AG04450 (cell line): ENCODE data around the gene DERA. TPM values are rescaled to one million over a fixed set of nuclear protein-coding genes. Genes with fewer than 3 reads are reported as not detected.

Experiments used
- CTCF ChIA-PET: fragments of 300-600, 350-600 bp; formaldehyde crosslinking; extraction: SDS; loops from one replicate; lab custom pipeline; 2022; ENCODE audit warnings: antibody characterized with exemption, inconsistent platforms; lab: Charles Lee
- POLR2A ChIA-PET: fragments of 350-600 bp; formaldehyde crosslinking; extraction: SDS; loops from one replicate; lab custom pipeline; 2021; ENCODE audit warnings: antibody characterized with exemption, inconsistent platforms; lab: Yijun Ruan, JAX
- DNase-seq: peaks from one replicate; pipeline ENCODE4 v3.0.0-alpha.2; 2011; ENCODE audit warnings: low read depth, low spot score
- H3K27ac ChIP-seq: one replicate; pipeline ENCODE4 v1.5.1; 2012; ENCODE audit warnings: low read depth, low read length, control low read depth
- H3K27me3 ChIP-seq: one replicate; pipeline ENCODE4 v1.6.0; 2012; ENCODE audit warnings: low read length; ENCODE audit not compliant: control insufficient read depth, insufficient read depth
- H3K4me3 ChIP-seq: 2 replicates; pipeline ENCODE4 v1.5.1; 2011; ENCODE audit warnings: mild to moderate bottlenecking, low read depth, low read length, control low read depth
- H3K9me3 ChIP-seq: 2 replicates; pipeline ENCODE4 v1.5.1; 2012; ENCODE audit warnings: low read length; ENCODE audit not compliant: control insufficient read depth, insufficient read depth
- polyA plus RNA-seq: library from polyadenylated mRNA; depleted of rRNA; stranded (reverse); fragments of >200 nt; gene quantifications from 2 replicates; pipeline ENCODE4 v1.2.3, GENCODE V29; 2011
- TF ChIP-seq, protein P1 (sequence below): IDR thresholded peaks from 2 replicates; pipeline ENCODE4 v1.5.1; 2011; ENCODE audit warnings: low read depth, low read length, control low read depth, inconsistent platforms

The DERA gene
- polyA plus RNA-seq, 1 experiment, result 44.3 TPM

DNA sequence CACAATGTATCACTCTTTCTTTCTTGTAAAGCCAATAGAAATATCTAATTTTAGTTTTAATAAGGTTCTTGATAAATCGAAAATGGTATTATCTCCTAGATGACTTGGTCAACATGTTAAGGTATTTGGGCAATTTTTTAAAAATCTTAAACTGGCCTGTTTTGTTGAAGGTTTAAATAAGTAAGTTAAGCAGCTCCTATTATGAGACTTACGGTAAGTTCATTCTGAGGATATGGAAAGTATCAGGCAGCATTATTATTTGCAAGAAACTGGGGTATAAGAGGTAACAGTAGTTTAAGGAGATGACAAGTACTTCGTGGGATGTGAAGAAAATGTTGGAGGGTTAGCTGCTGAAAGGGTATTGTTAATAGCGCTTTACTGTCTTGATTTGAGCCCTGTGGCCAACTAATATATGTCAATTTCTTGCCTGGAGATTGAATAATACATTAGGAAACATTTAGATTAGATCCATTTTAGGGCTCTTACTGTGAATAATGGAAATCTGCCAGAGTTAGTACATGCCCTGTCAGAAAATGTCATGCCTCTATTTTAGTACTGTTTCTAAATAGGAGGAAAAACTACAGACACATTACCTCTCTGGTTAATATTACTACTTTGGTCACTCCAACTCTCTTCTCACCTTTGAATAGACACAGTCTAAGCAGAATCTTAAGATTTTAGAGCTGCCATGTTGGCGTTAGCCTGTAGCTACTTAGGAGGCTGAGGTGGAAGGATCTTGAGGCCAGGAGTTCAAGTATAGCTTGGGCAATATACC is 23.9 kb upstream of the DERA start:
- H3K4me3 ChIP-seq, result no peak overlapping the region
- ChIA-PET CTCF (interaction anchor here (1.8 to 6.1 kb wide), 2 partner anchors 12 to 355 kb away, joined by 4 to 51 read pairs; no protein-coding TSS in a partner anchor), POLR2A (interaction anchor here (0.7 kb wide), 1 partner anchor 308 kb away, joined by 3 read pairs; no protein-coding TSS in a partner anchor)
- DNase-seq, result no peak
- peaks cover 3% of the 10 kb centered on the region; the same call in 1 of the 2 replicates for H3K9me3 ChIP-seq
- no peaks in the 10 kb centered on the region for H3K27me3 ChIP-seq
- H3K27ac ChIP-seq, result no peak overlapping the region
- TF ChIP-seq, protein P1, sequence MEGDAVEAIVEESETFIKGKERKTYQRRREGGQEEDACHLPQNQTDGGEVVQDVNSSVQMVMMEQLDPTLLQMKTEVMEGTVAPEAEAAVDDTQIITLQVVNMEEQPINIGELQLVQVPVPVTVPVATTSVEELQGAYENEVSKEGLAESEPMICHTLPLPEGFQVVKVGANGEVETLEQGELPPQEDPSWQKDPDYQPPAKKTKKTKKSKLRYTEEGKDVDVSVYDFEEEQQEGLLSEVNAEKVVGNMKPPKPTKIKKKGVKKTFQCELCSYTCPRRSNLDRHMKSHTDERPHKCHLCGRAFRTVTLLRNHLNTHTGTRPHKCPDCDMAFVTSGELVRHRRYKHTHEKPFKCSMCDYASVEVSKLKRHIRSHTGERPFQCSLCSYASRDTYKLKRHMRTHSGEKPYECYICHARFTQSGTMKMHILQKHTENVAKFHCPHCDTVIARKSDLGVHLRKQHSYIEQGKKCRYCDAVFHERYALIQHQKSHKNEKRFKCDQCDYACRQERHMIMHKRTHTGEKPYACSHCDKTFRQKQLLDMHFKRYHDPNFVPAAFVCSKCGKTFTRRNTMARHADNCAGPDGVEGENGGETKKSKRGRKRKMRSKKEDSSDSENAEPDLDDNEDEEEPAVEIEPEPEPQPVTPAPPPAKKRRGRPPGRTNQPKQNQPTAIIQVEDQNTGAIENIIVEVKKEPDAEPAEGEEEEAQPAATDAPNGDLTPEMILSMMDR, result no peak

DNA sequence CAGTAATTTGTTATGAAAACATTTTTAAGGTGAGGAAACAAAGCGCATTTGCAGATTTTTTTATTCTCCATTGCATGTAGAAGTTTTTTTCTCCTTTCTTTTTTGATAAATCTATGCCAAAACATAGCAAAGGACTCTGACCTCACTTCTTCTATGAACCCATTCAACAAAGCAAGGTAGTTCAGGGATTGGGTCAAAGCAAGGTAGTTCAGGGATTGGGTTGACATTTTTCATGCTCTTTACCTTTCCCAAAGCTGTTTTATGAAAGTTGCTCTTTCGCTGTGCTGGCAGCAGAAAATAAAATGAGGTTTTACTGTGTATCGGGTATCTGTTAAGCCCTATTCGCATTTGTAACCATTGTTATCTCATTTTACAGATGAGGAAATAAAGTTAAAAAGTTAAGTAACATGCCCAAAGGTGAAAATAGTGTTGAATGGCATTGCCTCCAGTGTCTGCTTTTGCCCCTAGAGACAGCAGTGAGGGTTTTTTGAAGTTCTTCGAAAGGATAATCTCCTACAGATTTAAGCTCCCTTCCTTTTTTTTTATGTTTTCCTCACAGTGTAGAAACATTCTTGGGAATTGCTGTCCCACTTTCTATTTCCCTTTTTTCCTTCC is 18.4 kb upstream of the DERA start:
- TF ChIP-seq, protein P1, result no peak
- Histone ChIP-seq H3K9me3 (no peaks in the 10 kb centered on the region), H3K27me3 (no peaks in the 10 kb centered on the region), H3K4me3 (no peak overlapping the region), H3K27ac (no peak overlapping the region)
- ChIA-PET POLR2A (no interaction called here), CTCF (interaction anchor here (1.0 to 2.0 kb wide), 2 partner anchors 35 to 308 kb away, joined by 4 to 7 read pairs; no protein-coding TSS in a partner anchor)
- no peak for DNase-seq

DNA sequence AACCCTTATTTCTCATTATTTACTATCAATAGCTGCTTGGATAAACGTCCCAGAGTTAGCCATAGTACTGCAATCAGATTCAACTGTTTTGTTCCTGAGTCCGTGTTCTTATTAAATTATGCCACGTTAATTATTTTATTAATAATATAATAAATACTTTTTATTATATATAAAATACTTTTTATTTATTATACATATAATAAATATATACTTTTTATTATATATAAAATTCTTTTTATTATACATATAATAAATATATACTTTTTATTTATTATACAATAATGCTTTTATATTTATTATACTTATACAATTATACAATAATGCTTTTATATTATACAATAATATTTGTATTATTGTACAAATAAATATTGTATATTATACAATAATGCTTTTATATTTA is 17.9 kb upstream of the DERA start:
- Histone ChIP-seq H3K27ac (no peak overlapping the region), H3K4me3 (no peak overlapping the region), H3K9me3 (no peaks in the 10 kb centered on the region), H3K27me3 (no peaks in the 10 kb centered on the region)
- CTCF ChIA-PET, result interaction anchor here (1.0 to 2.0 kb wide), 2 partner anchors 36 to 309 kb away, joined by 4 to 7 read pairs; no protein-coding TSS in a partner anchor
- POLR2A ChIA-PET, result no interaction called here
- TF ChIP-seq, protein P1, result no peak
- DNase-seq, result no peak

DNA sequence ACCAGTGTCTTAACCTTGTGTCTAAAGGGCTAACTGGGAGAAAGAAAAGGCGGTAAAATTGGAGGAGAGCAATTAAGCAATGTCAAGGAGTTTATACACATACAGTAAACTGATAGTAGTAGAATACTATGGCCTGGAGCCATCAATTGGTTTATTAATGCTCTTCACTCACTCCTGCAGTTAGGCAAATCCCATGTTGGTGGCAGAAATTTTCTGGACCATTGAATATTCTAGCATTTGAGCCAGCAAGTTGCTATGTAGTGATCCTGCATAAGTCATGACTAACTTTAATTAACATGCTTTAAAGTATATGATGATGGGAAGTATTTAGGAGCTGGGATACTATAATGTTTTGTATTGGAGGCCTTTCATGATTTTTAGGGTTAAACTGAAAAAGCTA is 14.3 kb upstream of the DERA start:
- no peak overlapping the region for H3K27ac ChIP-seq
- no peak for DNase-seq
- no peak overlapping the region for H3K4me3 ChIP-seq
- TF ChIP-seq, protein P1, result no peak
- CTCF ChIA-PET, result interaction anchor here (0.6 to 5.1 kb wide), 7 partner anchors 9 to 683 kb away, joined by 3 to 51 read pairs (median 5); partner anchors contain the start of genes DERA and RERG
- POLR2A ChIA-PET, result no interaction called here
- no peaks in the 10 kb centered on the region for H3K27me3 ChIP-seq
- H3K9me3 ChIP-seq, result no peaks in the 10 kb centered on the region
